Hepatocyte (in vitro differentiated cells): Measurements from ENCODE around the gene INF2. TPM values are rescaled to one million over a fixed set of nuclear protein-coding genes. Genes with fewer than 3 reads are reported as not detected.

Experiments
- DNase-seq: peaks from one replicate; pipeline ENCODE4 v3.0.0-alpha.2; 2016; ENCODE audit warnings: low spot score
- H2AFZ ChIP-seq: fragments of 200-600 bp; sonication (generic); 2 replicates; pipeline ENCODE4 v1.6.0; 2016; ENCODE audit warnings: antibody characterized with exemption, mild to moderate bottlenecking
- H3K27ac ChIP-seq: fragments of 200-600 bp; sonication (generic); 2 replicates; pipeline ENCODE4 v1.5.1; 2016; ENCODE audit warnings: mild to moderate bottlenecking
- H3K27me3 ChIP-seq: fragments of 200-600 bp; sonication (generic); 2 replicates; pipeline ENCODE4 v1.6.1; 2016
- H3K36me3 ChIP-seq: fragments of 200-600 bp; sonication (generic); replicated peaks from 2 replicates; pipeline ENCODE4 v1.5.1; 2016; ENCODE audit warnings: low read depth; ENCODE audit not compliant: insufficient read depth
- H3K4me1 ChIP-seq: fragments of 200-600 bp; sonication (generic); 2 replicates; pipeline ENCODE4 v1.5.1; 2016; ENCODE audit warnings: mild to moderate bottlenecking, moderate library complexity; ENCODE audit not compliant: insufficient read depth
- H3K4me2 ChIP-seq: fragments of 200-600 bp; sonication (generic); 2 replicates; pipeline ENCODE4 v1.6.0; 2016
- H3K4me3 ChIP-seq: fragments of 200-600 bp; sonication (generic); 2 replicates; pipeline ENCODE4 v1.5.1; 2016; ENCODE audit warnings: mild to moderate bottlenecking
- H3K79me2 ChIP-seq: fragments of 200-600 bp; sonication (generic); 2 replicates; pipeline ENCODE4 v1.6.0; 2017; ENCODE audit warnings: mild to moderate bottlenecking
- H3K9me2 ChIP-seq: fragments of 200-600 bp; sonication (generic); replicated peaks from 2 replicates; pipeline ENCODE4 v1.6.0; 2017; ENCODE audit warnings: mild to moderate bottlenecking; ENCODE audit not compliant: insufficient read depth
- H3K9me3 ChIP-seq: fragments of 200-600 bp; sonication (generic); 2 replicates; pipeline ENCODE4 v1.5.1; 2016; ENCODE audit warnings: low read depth, mild to moderate bottlenecking
- H4K20me1 ChIP-seq: fragments of 200-600 bp; sonication (generic); 2 replicates; pipeline ENCODE4 v1.6.0; 2016; ENCODE audit warnings: mild to moderate bottlenecking; ENCODE audit not compliant: insufficient read depth, poor library complexity, severe bottlenecking
- CTCF ChIP-seq: fragments of 200-600 bp; sonication (generic); IDR thresholded peaks from 2 replicates; pipeline ENCODE4 v1.5.1; 2016; ENCODE audit warnings: antibody characterized with exemption, mild to moderate bottlenecking; ENCODE audit not compliant: poor library complexity
- EZH2 ChIP-seq: fragments of 200-600 bp; sonication (generic); IDR thresholded peaks from 2 replicates; pipeline ENCODE4 v1.6.1; 2016; ENCODE audit warnings: antibody characterized with exemption, mild to moderate bottlenecking, borderline replicate concordance
- EZH2phosphoT487 ChIP-seq: fragments of 200-600 bp; sonication (generic); IDR thresholded peaks from one replicate; pipeline ENCODE4 v1.6.1; 2018; ENCODE audit warnings: antibody characterized with exemption, mild to moderate bottlenecking, low read depth, moderate library complexity; ENCODE audit not compliant: unreplicated experiment, severe bottlenecking
- WGBS: methylation state at CpG from one replicate; pipeline ENCODE4 v1.1.6; 2016; ENCODE audit warnings: low lambda C conversion rate; ENCODE audit errors: missing lambda C conversion rate; 5-methylcytosine and 5-hydroxymethylcytosine counted together
- polyA plus RNA-seq: library from polyadenylated mRNA; unstranded; fragments of >200 nt; fragmentation: Nextera tagmentation; extraction: Ambion mirVana; gene quantifications from 2 replicates; pipeline ENCODE4 v1.2.1, GENCODE V29; 2016
- total RNA-seq: library from RNA; depleted of rRNA; stranded (reverse); fragments of >200 nt; gene quantifications from 2 replicates; pipeline ENCODE4 v1.2.3, GENCODE V29; 2014

Gene INF2
- total and polyA plus RNA-seq, 2 experiments from 2014 or later, result 23.8 to 31.6 TPM

GRCh38 chr14:104692261-104692938 is 3.0 kb downstream of the INF2 start:
- Histone ChIP-seq H4K20me1 (peaks cover 37% of the 10 kb centered on the region), H3K36me3 (no peaks in the 10 kb centered on the region), H3K27me3 (no peaks in the 10 kb centered on the region), H2AFZ (no peak overlapping the region), H3K4me1 (peaks cover 33% of the 10 kb centered on the region), H3K4me3 (no peak overlapping the region), H3K4me2 (no peak overlapping the region), H3K9me3 (no peaks in the 10 kb centered on the region), H3K9me2 (no peaks in the 10 kb centered on the region), H3K27ac (no peak overlapping the region), H3K79me2 (peaks cover 63% of the 10 kb centered on the region)
- WGBS, result 98% methylated on average over 15 of the region's 15 CpGs
- TF ChIP-seq EZH2, result no peak
- TF ChIP-seq EZH2phosphoT487, result no peak
- no peak for TF ChIP-seq CTCF
- no peak for DNase-seq

- H3K27me3 ChIP-seq, result no peaks in the 10 kb centered on the region
- H3K4me1 ChIP-seq, result peaks cover 33% of the 10 kb centered on the region
- peaks cover 63% of the 10 kb centered on the region for H3K79me2 ChIP-seq
- no peak overlapping the region for H3K4me3 ChIP-seq
- H4K20me1 ChIP-seq, result peaks cover 42% of the 10 kb centered on the region
- no peaks in the 10 kb centered on the region for H3K36me3 ChIP-seq
- 97% methylated on average over 5 of the region's 5 CpGs for WGBS
- DNase-seq, result no peak
- no peaks in the 10 kb centered on the region for H3K9me3 ChIP-seq
- H3K9me2 ChIP-seq, result no peaks in the 10 kb centered on the region
- H2AFZ ChIP-seq, result no peak overlapping the region
- no peak overlapping the region for H3K27ac ChIP-seq
- TF ChIP-seq EZH2 (no peak), EZH2phosphoT487 (no peak), CTCF (no peak)
- H3K4me2 ChIP-seq, result no peak overlapping the region
Observed at GRCh38 chr14:104692939-104693315, 3.5 kb downstream of the INF2 start.

- WGBS, result 97% methylated on average over 26 of the region's 26 CpGs
- Histone ChIP-seq H3K27ac (no peak overlapping the region), H3K9me3 (no peaks in the 10 kb centered on the region), H4K20me1 (peaks cover 46% of the 10 kb centered on the region), H3K79me2 (peaks cover 65% of the 10 kb centered on the region), H3K4me2 (no peak overlapping the region), H2AFZ (no peak overlapping the region), H3K4me1 (peaks cover 27% of the 10 kb centered on the region), H3K27me3 (no peaks in the 10 kb centered on the region), H3K9me2 (no peaks in the 10 kb centered on the region), H3K36me3 (no peaks in the 10 kb centered on the region), H3K4me3 (no peak overlapping the region)
- no peak for DNase-seq
- TF ChIP-seq EZH2phosphoT487 (no peak), CTCF (no peak)
Observed at GRCh38 chr14:104693482-104694431, 4.3 kb downstream of the INF2 start.
